ENCODE data around the gene ARHGAP10. TPM values are rescaled to one million over a fixed set of nuclear protein-coding genes. Genes with fewer than 3 reads are reported as not detected.
"Not testable (repeated sequence)": the region's sequence is repeated elsewhere in the genome, so short reads cannot be mapped to it uniquely, and the experiment has no call there.

The ARHGAP10 gene
- total RNA-seq, 1 donor, result 4.8 TPM

DNA sequence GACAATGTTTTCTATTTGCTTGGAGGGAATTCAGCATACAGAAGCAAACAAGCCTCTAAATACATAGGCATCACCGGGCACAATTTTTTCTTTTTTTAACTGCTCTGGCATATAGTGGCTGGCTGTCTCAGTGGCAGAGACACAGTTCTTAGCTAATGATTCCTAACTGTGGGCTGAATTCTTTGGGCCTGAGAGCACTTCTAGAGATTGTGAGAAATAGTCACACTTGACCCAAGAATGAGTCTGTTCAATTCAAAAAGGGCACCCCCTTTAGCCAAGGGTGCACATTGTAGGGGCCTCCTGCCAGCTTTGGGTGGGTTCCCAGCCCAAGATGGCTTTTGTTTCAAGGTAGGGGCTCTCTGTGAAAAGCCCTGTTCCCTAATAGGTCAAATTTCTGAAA lies 345.7 kb downstream of the ARHGAP10 start:
- no peak for DNase-seq (ENCODE audit: low read depth in 2 of 3, low spot score in 2 of 3)

DNA sequence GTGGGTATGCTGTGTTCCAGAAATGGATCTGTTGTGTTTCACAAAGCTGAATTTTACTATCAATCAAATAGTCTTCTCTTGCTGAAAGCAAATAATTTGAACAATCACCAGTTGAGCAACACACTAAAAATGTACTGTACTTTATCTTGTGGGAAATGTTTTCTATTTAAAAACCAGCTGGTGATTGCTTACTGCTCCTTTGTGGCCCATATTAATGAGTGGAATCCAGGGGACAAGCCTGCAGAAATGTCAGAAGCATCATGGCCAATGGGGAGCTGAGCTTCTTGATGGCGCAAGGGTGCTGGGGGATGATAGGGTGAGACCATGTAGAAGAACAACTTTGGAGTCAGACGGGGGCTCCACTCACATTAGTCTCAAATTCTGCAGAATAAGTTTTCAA lies 346.2 kb downstream of the ARHGAP10 start:
- DNase-seq (ENCODE audit: low read depth in 2 of 3, low spot score in 2 of 3), result no peak

DNA sequence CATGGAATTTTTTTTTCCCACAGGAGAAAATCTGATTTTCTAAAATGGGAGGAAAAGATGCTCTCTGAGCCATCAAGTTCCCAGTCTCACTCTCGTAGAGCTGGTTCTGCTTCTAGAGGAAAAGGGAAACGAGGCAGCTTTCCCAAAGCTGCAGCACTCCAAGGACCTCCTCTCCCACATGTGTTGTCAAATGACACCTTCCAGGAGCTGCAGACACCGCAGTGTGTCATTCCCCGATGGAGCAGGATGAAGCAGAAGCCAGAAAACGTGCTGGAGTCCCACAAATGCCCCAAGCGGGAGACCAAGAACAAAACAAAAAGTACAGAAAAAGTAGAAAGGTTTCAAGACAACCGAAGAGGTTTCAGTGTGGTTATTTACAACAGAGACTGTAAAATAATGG lies 348.1 kb downstream of the ARHGAP10 start:
- DNase-seq (ENCODE audit: low read depth in 2 of 3, low spot score in 2 of 3), result no peak

DNA sequence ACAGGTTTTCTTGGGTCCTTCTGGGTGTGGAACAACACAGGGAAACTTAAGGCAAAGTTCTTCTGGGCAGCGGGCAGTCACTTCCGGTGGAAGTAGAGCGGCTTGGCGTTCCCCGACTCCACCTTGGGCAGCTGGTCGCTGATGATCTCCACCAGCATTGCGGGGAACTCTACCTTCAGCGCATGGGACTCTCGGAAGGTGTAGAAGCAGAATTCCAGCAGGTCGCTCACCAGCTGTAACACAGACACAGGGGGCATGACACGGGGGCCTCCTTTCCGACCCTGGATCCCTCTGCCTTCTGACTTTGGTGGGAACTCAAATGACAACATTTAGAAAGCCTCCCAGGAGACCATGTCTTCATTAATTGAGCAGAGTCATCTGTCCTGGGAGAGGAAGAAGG lies 349.4 kb downstream of the ARHGAP10 start:
- DNase-seq (ENCODE audit: low read depth in 2 of 3, low spot score in 2 of 3), result no peak

DNA sequence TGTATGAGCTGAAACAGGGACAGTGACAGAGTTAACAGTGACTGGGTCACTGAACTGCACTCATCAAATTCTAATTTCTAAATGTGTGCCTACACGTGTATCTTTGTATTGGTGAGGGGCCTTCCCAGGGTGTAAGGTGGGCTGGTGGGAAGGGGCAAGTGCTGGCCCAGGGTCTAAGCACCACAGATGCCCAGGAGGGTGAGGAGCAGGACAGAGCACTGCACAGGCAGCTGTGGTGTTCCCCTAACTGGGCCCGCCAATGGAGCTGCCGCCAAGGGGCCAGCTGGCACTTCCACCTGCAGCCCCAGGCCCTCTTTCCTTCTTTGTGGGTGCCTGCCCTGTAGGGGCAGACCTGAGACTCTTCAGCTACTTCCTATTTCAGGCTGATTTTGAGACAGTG lies 349.9 kb downstream of the ARHGAP10 start:
- DNase-seq (ENCODE audit: low read depth in 2 of 3, low spot score in 2 of 3), result no peak

DNA sequence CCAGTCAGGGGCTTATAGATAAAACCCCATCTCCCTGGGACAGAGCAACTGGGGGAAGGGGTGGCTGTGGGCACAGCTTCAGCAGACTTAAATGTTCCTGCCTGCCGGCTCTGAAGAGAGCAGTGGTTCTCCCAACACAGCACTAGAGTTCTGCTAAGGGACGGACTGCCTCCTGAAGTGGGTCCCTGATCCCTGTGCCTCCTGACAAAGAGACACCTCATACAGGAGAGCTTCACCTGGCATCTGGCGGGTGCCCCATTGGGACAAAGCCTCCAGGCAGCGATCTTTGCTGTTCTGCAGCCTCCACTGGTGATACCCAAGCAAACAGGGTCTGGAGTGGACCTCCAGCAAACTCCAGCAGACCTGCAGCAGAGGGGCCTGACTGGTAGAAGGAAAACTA lies 351.2 kb downstream of the ARHGAP10 start:
- DNase-seq (ENCODE audit: low read depth in 2 of 3, low spot score in 2 of 3), result not testable (repeated sequence)

DNA sequence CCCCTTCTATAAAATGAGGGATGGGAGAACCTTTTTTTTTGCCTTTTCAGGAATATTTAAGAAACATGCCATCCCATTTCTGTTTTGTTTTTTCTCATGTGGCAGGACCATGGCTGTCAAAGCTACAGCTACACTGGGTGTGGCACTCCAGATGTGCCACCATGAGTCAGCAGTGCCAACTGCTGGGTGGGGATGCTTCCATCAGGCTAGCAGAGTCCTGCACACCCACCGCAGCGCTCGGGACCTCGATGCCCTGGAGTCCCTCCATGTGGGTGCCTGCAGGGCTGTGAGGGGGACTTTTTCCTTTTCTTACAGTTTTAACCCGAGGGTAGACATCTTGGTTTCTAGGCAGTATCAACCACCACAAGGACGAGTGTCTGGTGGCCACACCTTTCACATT lies 357.7 kb downstream of the ARHGAP10 start:
- DNase-seq (ENCODE audit: low read depth in 2 of 3, low spot score in 2 of 3), result no peak

DNA sequence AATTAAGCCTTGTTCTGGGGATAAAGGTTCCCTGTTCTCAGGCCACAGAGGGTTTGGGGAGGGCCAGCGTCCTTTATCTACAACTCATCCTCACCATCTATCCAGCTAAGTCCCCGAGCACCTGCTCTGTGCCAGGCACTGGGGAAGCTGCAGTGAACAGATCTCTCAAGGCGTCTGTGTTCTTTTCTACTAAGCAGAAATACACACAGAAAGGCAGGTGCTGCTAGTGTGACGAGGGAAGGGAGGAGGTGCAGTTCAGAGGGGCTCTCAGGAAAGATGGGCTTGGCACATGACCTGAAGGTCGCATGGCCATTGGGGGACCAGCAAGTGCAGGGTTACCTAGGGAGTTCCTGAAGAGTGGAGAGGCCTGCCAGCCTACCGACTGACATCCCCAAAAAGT lies 358.1 kb downstream of the ARHGAP10 start:
- DNase-seq (ENCODE audit: low read depth in 2 of 3, low spot score in 2 of 3), result no peak

DNA sequence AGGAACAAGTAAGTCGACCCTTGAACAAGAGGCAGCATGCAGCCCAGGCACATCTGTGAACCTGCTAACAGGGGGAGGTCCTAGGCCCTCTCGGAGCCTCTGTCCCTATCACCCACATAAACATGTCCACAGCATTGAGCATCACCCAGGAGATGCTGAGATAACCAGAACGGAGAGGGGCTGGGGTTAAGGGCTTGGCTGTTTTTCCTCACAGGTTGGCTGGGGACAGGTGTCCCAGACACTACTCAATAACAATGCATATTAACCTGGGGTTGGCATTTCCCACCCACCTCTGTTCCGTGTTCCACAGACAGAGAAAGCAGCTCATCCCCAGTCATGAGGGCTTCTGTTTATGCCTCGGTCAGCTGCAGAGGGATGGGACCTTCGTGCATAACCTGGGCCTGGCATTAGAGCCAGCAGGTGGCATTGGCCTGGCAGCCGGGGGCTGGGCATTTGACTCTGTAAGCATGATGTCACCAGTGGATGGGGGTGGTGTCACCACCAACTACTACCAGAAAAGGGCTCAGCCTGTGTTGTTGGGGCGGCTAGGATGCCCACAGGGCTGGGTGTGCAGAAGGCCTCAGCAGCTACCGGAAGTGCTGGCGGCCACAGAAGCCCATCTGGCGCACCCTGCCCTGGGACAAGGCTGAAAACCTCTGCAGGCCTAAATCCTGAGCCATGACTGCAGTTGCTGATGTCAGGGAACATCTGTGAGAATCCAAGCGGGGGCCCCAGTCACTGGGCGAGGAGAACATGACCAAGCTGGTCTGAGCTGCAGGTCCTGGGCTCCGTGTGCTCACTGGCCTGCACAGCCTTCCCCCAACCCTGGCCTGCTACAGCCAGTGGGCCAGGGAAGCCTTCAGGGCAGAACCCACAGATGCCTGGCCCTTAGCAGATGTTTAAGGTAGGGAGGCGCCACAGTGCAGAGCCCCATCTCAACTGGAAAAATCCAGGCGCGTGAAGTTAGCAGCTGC lies 358.9 kb downstream of the ARHGAP10 start:
- DNase-seq (ENCODE audit: low read depth in 2 of 3, low spot score in 2 of 3), result no peak

DNA sequence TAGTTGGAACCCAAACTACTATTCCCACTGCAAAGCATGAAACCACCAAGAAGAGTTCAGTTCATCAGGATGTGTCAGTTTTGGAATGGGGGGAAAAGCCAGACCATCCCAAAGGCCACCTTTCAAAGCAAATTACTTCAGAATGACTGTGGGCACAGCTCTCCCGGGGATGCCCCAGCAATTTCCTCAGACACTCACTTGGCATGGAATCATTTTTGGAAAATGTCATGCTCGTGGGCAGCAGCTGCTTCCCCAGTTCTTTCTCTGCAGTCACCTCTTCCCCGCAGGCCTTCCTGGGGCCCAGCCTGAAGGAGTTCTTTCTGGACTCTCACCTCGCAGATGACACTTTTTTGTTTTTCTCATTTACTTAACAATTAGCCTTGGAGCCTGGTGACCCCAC lies 360.0 kb downstream of the ARHGAP10 start:
- no peak for DNase-seq (ENCODE audit: low read depth in 2 of 3, low spot score in 2 of 3)

DNA sequence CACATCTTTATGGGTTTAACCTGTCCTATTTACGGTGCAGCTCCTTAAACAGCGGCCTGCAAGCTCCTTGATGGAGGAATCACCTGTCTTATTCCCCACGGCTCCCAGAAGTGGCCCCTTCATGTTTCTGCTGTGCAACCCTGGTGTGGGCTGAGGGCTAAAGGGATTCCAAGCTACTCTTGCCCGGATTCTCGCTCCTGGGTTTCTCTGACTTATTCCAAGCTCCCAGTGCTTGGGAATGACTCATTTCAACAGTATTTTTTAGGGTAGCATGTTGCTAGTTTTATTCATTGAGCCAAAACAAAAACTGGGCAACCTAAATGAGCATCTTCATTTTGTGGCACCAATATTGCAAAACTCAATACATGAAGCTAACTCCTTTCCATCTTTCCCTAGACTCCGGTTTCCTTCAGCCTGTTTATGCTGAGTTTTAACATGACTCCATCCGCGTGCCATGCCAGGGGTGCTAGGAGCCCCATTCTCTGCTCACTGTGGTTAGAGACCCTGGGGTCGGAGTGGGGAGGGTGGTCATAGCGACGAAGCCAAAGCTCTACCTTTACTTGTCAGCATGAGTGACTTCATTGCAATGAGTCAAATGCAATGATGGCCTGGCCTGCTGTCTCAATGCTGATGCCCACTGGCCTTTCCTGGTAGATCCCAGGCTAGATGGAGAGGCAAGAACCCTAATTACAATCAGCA lies 360.6 kb downstream of the ARHGAP10 start:
- no peak for DNase-seq (ENCODE audit: low read depth in 2 of 3, low spot score in 2 of 3)

DNA sequence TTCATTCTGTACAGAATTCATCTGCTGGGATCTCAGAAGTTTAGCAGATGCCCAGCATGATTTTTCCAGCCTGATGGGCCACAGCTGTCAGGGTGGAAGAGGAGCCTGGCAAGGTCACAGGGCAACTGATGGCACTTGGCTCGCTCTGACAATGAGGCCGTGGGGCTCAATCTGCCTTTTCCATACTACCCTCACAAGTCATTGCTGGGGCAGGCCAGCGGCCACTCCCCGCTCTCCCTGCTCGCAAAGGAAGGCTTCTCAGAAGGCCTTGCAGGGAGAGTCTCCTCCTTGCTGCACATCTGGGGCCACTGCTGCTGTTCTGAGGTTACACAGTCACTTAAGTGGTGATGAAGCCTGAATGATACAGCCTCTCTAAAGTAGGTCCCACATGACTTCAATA lies 361.2 kb downstream of the ARHGAP10 start:
- no peak for DNase-seq (ENCODE audit: low read depth in 2 of 3, low spot score in 2 of 3)

DNA sequence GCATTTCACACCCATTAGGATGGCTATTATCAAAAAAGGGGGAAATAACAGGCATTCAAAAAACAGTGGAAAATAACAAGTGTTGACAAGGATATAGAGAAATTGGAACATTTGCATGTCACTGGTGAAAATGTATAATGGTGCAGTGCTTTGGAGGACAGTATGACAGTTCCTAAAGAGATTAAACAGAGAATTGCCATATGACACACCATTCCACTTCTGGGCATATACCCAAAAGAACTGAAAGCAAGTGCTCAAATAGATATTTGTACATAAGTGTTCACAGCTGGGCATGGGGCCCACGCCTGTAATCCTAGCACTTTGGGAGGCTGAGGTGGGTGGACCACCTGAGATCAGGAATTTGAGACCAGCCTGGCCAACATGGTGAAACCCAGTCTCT lies 362.3 kb downstream of the ARHGAP10 start:
- no peak for DNase-seq (ENCODE audit: low read depth in 2 of 3, low spot score in 2 of 3)

DNA sequence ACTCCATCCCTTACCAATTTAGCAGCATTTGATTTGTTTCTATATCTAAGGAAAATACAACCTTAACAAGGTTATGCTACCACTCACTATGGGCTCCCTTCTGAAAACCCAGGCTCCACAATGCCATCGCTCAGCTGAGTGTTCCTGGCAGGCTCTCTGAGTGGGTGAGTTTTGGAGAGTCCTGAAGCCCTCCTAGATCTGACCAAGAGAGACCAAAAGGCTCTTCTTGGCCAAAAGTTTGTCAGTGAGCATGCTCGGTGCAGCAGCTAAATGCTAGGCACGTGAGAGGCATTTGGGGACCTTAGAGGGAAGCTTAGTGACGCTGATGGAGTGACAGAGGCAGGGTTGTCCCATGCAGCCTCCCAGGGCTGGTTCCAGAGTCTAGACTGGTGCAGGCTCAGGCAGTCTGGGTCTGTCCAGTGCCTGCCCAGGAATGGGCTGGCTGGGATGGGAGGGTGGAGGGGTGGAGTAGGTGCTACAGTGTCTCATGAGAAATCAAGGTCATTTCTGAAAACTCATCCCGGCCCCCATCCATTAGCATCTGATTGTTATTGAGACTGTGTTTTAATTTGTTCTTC lies 363.5 kb downstream of the ARHGAP10 start:
- no peak for DNase-seq (ENCODE audit: low read depth in 2 of 3, low spot score in 2 of 3)

DNA sequence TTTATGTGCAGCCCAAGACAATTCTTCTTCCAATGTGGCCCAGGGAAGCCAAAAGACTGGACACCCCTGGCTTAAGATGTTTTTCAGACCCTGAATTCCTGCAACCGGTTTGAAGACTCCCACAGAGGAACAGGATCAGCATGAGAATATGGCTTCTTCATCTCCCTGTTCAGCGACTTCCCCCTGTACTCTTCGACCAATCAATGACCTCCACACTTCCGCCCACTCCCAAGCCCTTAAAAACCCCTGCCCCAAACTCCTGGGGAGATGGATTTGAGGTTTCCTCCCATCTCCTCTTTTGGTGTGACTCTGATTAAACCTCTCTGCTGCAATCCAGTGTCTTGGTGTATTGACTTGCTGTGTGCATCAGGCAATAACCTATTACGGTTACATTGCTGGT lies 365.9 kb downstream of the ARHGAP10 start:
- DNase-seq (ENCODE audit: low read depth in 2 of 3, low spot score in 2 of 3), result no peak

DNA sequence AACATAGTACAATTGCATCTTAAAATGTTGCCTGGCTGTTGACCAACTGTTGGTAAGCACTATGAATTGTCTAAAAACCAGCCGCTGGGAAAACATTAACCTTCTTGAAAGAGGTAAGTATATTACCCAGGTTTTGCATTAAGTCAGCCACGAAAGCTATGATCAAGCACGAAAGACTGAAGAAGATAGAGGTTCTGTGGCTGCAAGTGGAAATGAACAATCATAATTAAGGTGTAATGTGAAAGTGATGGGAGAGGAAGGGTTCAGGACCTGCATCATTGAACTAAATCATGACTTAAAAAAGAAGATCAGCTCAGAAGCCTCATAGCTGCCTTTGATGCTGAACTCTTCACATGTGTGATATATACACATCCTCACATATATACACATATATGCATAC lies 369.3 kb downstream of the ARHGAP10 start:
- no peak for DNase-seq (ENCODE audit: low read depth in 2 of 3, low spot score in 2 of 3)

DNA sequence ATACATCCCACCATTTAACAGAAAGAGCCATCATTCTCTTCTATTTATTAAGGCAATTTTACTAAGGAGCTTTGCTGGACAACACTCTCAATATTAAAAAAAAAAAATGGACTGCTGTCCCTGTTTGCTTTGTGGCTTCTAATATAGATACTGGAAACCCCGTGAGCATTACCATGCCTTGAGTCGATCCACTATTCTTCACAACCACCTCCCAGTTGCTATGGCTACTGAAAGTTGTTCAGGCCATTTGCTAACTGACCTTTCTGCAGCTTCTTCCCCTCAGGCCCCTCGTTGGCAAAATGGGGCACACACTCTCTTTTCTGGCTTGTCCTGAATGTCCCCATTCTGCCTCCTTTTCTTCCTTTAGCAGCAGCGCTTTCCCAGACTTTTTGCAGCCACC lies 369.9 kb downstream of the ARHGAP10 start:
- no peak for DNase-seq (ENCODE audit: low read depth in 2 of 3, low spot score in 2 of 3)

DNA sequence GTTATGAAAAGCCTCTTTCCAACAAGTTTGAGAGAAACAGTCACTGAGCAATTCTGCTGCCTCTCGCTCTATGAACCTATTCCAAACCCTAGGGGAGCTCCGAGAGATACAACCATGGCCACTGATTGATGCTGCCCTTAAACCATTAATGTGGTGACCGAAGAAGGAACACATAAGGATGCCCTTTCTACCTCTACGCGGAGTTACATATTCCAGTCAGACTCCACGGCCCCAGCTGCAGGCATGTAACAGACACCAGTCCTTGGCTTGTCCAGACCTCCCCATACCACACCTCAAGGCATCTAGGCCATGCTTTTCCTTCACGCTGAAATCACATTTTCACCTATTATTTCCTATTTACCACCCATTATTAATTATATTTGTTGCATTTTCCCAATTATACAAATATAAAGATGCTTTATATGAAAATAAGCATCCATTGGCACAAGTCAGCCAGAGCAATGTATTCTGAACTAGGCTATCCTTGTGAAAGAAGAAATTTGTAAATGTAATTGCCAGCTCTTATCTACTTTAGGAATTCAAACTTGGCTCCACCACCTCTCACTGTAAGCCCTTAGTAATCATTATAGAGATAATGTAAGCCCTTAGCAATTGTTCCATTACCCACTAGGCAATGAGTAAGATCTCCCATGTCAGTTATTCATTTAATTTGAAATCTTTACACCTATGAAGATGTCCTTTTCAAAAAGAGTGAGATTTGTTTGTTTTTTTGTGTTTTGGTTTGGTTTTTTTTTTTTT lies 371.9 kb downstream of the ARHGAP10 start:
- no peak for DNase-seq (ENCODE audit: low read depth in 2 of 3, low spot score in 2 of 3)

DNA sequence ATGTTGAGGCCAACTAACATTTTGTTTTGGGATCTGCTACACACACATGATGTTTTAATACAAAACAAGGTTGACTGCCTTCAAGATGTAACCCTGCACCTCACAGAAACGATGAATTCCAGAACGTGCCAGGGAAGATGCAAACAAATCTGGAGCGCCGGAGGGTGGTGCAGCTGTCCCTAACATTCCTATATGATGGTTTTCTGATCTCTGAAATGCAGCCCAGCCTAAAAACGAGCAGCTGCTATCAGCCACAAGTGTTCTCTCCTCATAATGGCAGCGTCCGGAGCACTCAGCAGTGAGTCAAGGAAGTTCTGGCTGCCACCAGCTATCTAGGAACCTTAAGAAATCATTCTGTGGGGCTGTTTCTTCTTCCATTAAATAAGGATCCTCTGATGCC lies 376.9 kb downstream of the ARHGAP10 start:
- no peak for DNase-seq (ENCODE audit: low read depth in 2 of 3, low spot score in 2 of 3)

DNA sequence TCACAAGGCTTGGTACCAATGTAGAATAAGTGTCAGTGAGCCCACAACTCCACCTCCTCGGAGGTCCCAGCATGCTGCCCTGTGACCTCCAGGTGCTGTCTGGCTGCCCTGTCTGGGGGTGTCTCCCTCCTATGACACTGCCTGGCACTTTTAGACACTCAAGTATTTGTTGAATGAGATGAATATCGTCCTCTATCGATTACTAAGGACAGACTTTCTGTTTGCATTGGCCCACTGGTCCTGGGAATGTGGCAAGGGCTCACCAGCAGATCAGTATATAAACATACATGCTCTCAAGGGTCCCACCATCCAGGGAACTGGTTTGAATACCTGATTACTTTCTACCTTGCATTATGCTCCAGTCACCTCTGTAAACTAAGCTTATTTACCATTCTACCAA lies 377.3 kb downstream of the ARHGAP10 start:
- no peak for DNase-seq (ENCODE audit: low read depth in 2 of 3, low spot score in 2 of 3)

DNA sequence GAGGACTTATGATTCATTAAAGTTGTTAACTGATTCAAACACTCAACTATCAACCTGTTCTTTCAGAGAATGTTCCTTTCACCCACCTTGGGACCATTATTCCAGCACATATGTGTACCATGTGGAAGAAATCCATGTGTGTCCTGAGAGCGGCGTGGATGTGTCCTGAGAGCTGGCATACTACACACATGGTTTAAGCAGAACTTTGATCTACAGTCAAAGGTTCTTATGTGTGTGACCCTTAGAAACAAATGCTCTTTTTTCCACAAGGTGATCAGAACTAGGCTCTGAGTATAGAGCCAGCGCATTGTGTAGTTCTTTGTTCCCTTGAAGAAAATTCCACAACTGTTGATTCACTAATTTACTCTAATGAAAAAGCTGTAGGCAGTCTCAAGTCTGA lies 378.3 kb downstream of the ARHGAP10 start:
- DNase-seq (ENCODE audit: low read depth in 2 of 3, low spot score in 2 of 3), result no peak

Measured in hematopoietic multipotent progenitor cell (in vitro differentiated cells).